ENCODE data around the gene PRXL2A.
"Not testable (repeated sequence)": the region's sequence is repeated elsewhere in the genome, so short reads cannot be mapped to it uniquely, and the experiment has no call there.

PRXL2A gene, protein sequence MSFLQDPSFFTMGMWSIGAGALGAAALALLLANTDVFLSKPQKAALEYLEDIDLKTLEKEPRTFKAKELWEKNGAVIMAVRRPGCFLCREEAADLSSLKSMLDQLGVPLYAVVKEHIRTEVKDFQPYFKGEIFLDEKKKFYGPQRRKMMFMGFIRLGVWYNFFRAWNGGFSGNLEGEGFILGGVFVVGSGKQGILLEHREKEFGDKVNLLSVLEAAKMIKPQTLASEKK

GRCh38 chr10:80408242-80409101 is at the start of gene PRXL2A:
TSS of gene PRXL2A (plus strand) at chr10:80408551. CDS start at chr10:80420468, 11,917 bp downstream.
- peak; percentile 91 for DNase-seq

DNA sequence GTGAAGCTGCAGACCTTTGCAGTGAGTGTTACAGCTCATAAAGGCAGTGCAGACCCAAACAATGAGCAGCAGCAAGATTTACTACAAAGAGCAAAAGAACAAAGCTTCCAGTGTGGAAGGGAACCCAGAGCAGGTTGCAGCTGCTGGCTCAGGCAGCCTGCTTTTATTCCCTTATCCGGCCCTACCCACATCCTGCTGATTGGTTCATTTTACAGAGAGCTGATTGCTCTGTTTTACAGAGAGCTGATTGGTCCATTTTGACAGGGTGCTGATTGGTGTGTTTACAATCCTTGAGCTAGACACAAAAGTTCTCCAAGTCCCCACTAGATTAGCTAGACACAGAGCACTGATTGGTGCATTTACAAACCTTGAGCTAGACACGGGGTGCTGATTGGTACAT is 49.4 kb upstream of the PRXL2A start:
- DNase-seq, result not testable (repeated sequence)

- no peak for DNase-seq
Observed at GRCh38 chr10:80359644-80360043, 48.7 kb upstream of the PRXL2A start.

DNA sequence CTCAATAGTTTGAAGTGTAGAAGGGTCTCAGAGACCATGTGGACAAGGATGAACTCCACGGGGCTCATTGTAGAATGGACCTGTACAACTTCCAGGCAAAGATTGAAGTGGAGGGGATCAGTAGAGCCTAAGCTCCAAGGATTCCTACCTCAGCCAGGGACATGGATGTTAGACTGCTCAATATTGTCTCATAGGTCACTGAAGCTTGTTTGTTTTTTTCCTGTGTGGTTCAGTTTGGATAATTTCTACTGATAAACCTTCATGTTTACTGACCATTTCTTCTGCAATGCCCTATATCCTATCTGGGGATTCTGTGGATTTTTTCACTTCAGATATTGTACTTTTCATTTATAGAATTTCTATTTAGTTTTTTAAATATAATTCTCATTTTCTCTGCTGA is 42.8 kb upstream of the PRXL2A start:
- DNase-seq, result no peak

DNA sequence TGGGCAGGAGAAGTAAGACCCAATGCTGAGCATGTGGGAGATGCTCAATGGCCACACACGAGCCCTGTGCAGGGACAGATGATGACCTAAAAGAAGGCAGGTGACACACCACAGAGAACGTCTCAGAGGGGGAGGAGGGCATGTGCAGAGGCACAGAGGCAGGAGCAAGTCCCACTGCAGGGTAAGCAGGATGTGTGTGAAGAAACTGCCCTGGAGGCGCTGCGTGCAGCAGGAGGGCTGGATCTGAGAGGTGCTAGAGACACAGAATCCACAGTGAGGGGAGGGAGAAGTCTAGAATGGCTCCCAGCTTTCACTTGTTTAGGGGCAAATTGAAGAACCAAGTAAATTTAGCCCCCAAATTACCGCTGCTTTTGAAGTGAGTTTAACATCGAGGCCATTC is 36.9 kb upstream of the PRXL2A start:
- DNase-seq, result no peak

DNA sequence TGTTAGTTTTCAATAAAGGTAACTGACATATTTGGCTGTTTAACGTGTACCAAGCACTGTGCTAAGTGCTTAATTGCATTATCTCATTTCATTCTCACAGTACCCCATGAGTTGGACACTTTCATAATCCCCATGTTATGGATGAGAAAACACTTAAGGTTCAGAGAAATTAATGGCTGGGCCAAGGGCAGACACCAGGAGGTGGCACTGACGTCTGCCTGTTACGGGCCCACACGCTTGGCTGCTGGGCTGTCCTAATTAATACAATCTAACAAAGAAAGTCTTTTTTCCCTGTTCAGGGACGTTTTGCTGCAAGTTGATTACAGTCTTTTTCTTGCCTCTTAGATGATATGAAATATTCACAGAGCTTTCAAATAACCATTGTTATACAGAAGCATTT is 35.7 kb upstream of the PRXL2A start:
- no peak for DNase-seq

DNA sequence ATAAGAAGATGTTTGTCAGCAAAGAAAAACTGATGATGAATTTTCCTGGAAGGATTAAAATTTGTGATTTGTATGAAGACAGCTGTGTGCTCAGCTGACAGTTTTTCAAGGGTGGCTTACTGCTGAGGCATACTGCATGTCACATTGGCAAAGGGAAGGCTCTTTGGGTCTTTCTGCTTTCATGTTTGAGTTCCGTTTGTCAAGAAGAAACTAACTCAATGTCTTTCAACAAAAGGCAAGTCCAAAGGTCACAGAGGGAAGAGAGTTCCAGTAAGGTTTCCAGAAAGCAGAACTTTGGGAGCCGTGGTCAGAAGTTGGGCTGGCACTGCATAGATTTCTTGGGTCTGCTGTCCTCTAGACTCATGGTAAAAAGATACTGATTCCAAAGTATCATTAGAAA is 34.8 kb upstream of the PRXL2A start:
- no peak for DNase-seq

GRCh38 chr10:80379701-80380100 is 28.6 kb upstream of the PRXL2A start:
- no peak for DNase-seq

GRCh38 chr10:80380185-80380584 is 28.2 kb upstream of the PRXL2A start:
- DNase-seq, result no peak

DNA sequence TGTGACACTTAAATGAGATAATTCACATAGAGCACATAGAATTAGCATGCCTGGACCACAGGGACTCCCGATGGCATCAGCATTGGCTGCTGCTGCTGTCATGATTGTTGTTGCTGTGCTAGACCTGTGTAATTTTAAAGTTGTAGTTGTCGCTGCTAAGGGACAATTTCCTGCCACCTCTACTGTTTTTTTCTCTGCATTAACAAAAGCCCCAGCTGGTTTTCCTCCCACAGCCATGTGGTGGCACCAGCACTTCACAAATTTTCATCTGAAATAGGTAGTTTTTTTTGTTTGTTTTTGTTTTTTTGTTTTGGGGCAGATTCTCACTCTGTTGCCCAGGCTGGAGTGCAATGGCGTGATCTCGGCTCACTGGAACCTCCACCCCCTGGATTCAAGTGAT is 25.4 kb upstream of the PRXL2A start:
- DNase-seq, result peak; percentile 30

- no peak for DNase-seq
Observed at GRCh38 chr10:80390740-80391139, 17.6 kb upstream of the PRXL2A start.

DNA sequence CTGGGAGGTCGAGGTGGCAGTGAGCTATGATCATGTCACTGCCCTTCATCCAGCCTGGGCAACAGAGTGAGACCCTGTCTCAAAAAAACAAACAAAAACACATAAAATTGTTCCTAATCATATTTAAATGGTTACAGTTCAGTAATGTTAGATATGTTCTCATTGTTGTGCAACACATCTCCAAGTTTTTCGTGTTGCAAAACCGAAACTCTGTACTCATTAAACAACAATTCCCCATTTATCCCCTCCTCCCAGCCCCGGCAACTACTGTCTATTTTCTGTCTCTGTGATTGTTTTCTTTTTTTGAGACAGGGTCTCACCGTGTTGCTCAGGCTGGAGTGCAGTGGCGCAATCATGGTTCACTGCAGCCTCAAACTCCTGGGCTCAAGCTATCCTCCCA is 16.1 kb upstream of the PRXL2A start:
- no peak for DNase-seq

- no peak for DNase-seq
Observed at GRCh38 chr10:80394358-80394916, 13.9 kb upstream of the PRXL2A start.

- DNase-seq, result no peak
Observed at GRCh38 chr10:80397014-80397413, 11.3 kb upstream of the PRXL2A start.

DNA sequence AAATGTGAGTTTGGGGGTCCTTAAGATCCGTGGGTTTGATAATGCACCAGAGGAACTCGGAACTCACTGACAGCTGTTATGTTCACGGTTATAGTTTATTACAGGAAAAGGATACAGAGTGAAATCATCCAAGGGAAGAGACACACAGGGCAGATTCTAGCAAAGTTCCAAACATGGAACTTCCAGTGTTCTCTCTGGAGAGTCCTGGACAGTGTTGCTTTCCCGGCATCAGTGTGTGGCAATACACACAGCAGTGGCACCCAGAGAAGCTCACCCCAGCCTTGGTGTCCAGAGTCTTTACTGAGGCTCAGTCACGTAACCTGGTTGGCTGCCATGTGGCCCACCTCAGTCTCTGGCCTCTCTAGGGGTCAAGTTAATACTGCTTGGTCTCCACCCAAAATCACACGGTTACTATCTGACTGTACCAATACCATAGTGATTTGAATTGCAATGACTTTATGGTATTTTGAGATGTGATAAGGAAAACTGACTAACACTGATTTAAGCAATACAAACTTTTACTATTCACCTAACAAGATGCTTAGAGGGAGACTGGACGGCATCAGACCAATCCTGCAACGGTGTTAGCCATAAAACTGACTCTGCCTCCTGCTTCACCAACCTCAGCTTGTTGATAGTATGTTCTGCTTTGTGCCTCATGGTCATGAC is 8.1 kb upstream of the PRXL2A start:
- DNase-seq, result no peak

DNA sequence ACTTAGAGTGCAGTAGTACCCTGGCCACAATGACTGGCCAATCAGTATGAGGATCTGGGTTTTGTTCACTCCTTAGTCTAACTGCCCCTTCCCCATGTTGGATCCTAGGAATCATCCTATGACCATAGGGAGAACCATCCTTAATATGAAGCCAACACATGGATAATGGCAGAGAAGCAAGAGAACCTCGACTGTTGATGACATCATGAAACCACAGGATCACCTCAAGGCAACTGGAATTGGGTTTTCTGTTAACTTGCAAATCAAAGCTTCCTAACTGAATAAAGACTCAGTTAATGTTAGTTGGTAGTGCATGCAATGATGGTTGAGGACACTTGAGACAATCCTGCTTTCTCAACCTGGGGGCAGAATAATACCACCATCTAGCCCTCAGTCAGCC is 3.3 kb upstream of the PRXL2A start:
- DNase-seq, result no peak

DNA sequence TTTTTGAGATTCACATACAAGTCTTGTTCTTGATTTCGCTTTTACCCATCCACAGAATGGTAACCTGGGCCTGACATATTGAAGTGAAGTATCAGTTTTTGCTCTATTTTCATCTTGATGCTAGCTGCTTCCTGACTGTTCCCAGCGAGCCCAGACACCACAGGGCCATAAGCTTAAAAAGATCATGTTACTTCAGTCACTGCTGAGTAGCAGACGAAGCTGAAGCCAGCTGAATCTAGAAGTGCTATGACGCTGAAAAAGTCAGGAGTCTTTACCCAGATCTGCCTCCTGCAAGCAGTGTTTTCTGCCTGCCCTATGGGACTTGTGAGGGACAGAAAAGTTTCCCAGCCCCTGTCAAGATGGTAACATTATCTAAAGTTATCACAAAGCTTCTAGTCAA is 2.7 kb upstream of the PRXL2A start:
- DNase-seq, result no peak

- DNase-seq, result no peak
Observed at GRCh38 chr10:80406204-80406603, 2.1 kb upstream of the PRXL2A start.

- DNase-seq, result peak; percentile 75
Observed at GRCh38 chr10:80407812-80408241, 524 bp upstream of the PRXL2A start.

GRCh38 chr10:80409121-80409520 is 770 bp downstream of the PRXL2A start:
- no peak for DNase-seq

GRCh38 chr10:80410122-80410521 is 1.8 kb downstream of the PRXL2A start:
- no peak for DNase-seq

DNA sequence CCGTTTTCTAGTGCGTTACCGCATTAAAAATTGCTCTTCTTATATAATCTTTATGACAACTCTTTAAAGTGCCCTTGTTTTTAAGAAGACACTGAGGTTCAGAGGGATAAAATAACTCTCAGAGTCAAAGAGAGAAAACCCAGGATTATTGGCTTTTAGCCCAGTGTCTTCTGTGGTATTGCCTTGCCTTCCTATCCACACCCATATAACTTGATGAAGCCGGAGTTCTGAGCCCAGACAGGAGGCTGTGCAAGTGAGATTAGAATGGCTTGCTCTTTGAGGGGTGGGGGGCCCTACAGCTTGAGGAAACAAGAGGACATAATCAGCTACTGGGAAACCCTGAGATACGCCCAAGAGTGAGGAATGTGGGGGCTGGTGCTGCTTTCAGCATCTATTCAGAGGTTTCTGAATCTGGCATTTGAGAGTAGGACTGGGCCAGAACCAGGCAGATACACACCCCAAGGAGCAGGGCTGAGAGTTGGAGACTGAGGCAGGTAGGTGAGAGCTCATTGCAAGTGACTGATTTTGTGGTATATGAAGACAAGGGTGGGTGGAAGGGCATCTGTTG is 2.3 kb downstream of the PRXL2A start:
- no peak for DNase-seq

- no peak for DNase-seq
Observed at GRCh38 chr10:80411267-80411668, 2.9 kb downstream of the PRXL2A start.

Measured in stimulated activated CD8-positive, alpha-beta memory T cell treated with anti-CD3 and anti-CD28 coated beads, Interleukin-4, amount 100 ng/mL, for 48 hours (primary cell).